Hepatocyte (in vitro differentiated cells): ENCODE results near the gene OR6V1.

ENCODE experiments used
- CTCF ChIP-seq: fragments of 200-600 bp; sonication (generic); IDR thresholded peaks from 2 replicates; pipeline ENCODE4 v1.5.1; 2016; ENCODE audit warnings: antibody characterized with exemption, mild to moderate bottlenecking; ENCODE audit not compliant: poor library complexity
- EZH2phosphoT487 ChIP-seq: fragments of 200-600 bp; sonication (generic); IDR thresholded peaks from one replicate; pipeline ENCODE4 v1.6.1; 2018; ENCODE audit warnings: antibody characterized with exemption, mild to moderate bottlenecking, low read depth, moderate library complexity; ENCODE audit not compliant: unreplicated experiment, severe bottlenecking

GRCh38 chr7:143018931-143019330 is 33.2 kb upstream of the OR6V1 start:
- TF ChIP-seq CTCF (no peak), EZH2phosphoT487 (no peak)
